Ectodermal cell (in vitro differentiated cells): ENCODE measurements around the gene DAGLA.

ENCODE experiments used
- H3K27ac ChIP-seq: 2 replicates; pipeline ENCODE4 v1.7.0; 2013; ENCODE audit warnings: mild to moderate bottlenecking, low read depth, low read length; ENCODE audit not compliant: insufficient read depth, poor library complexity, severe bottlenecking
- H3K27me3 ChIP-seq: 2 replicates; pipeline ENCODE4 v1.7.0; 2013; ENCODE audit warnings: mild to moderate bottlenecking, low read length; ENCODE audit not compliant: insufficient read depth, control insufficient read depth, poor library complexity, severe bottlenecking
- H3K36me3 ChIP-seq: one replicate; pipeline ENCODE4 v1.7.0; 2013; ENCODE audit warnings: low read length; ENCODE audit not compliant: control insufficient read depth, insufficient read depth
- H3K4me1 ChIP-seq: one replicate; pipeline ENCODE4 v1.7.0; 2013; ENCODE audit warnings: low read length; ENCODE audit not compliant: control insufficient read depth, insufficient read depth
- H3K4me3 ChIP-seq: 2 replicates; pipeline ENCODE4 v1.7.0; 2013; ENCODE audit warnings: low read depth, low read length, control low read depth; ENCODE audit not compliant: insufficient read depth
- H3K9me3 ChIP-seq: 2 replicates; pipeline ENCODE4 v1.7.0; 2013; ENCODE audit warnings: mild to moderate bottlenecking, low read length, moderate library complexity; ENCODE audit not compliant: control insufficient read depth
- WGBS, 2 experiments: methylation state at CpG; one replicate each; pipeline ENCODE4 v1.1.7; 2013; ENCODE audit warnings: missing lambda C conversion rate in 2 of 2; 5-methylcytosine and 5-hydroxymethylcytosine counted together

DAGLA gene

GRCh38 chr11:61728066-61728939 is 48.1 kb downstream of the DAGLA start:
- no peaks in the 10 kb centered on the region for H3K27me3 ChIP-seq
- no peaks in the 10 kb centered on the region for H3K4me1 ChIP-seq
- WGBS, 2 experiments, result 90 to 93% methylated on average over 33 of the region's 33 CpGs
- peaks cover 10% of the 10 kb centered on the region for H3K36me3 ChIP-seq
- no peak overlapping the region for H3K4me3 ChIP-seq
- H3K27ac ChIP-seq, result no peak overlapping the region
- no peaks in the 10 kb centered on the region for H3K9me3 ChIP-seq

- peaks cover 10% of the 10 kb centered on the region for H3K36me3 ChIP-seq
- H3K4me3 ChIP-seq, result no peak overlapping the region
- WGBS, 2 experiments, result 90 to 94% methylated on average over 8 of the region's 8 CpGs
- no peak overlapping the region for H3K27ac ChIP-seq
- H3K27me3 ChIP-seq, result no peaks in the 10 kb centered on the region
- H3K9me3 ChIP-seq, result no peaks in the 10 kb centered on the region
- H3K4me1 ChIP-seq, result no peaks in the 10 kb centered on the region
Observed at GRCh38 chr11:61728940-61729219, 48.7 kb downstream of the DAGLA start.

- Histone ChIP-seq H3K27ac (no peak overlapping the region), H3K4me1 (no peaks in the 10 kb centered on the region), H3K27me3 (no peaks in the 10 kb centered on the region), H3K36me3 (peaks cover 10% of the 10 kb centered on the region), H3K4me3 (no peak overlapping the region), H3K9me3 (no peaks in the 10 kb centered on the region)
- WGBS, 2 experiments, result 91 to 93% methylated on average over 13 of the region's 13 CpGs
Observed at GRCh38 chr11:61730240-61730994, 50.2 kb downstream of the DAGLA start.

GRCh38 chr11:61731211-61731951 is 51.2 kb downstream of the DAGLA start:
- Histone ChIP-seq H3K4me3 (no peak overlapping the region), H3K27me3 (no peaks in the 10 kb centered on the region), H3K9me3 (no peaks in the 10 kb centered on the region), H3K4me1 (no peaks in the 10 kb centered on the region), H3K27ac (no peak overlapping the region), H3K36me3 (peaks cover 5% of the 10 kb centered on the region)
- 93 to 94% methylated on average over 19 of the region's 19 CpGs for WGBS, 2 experiments

GRCh38 chr11:61731952-61732675 is 51.9 kb downstream of the DAGLA start:
- H3K27ac ChIP-seq, result no peak overlapping the region
- 82 to 87% methylated on average over 8 of the region's 8 CpGs for WGBS, 2 experiments

GRCh38 chr11:61732705-61733104 is 52.5 kb downstream of the DAGLA start:
- H3K27ac ChIP-seq, result no peak overlapping the region
- no peaks in the 10 kb centered on the region for H3K4me1 ChIP-seq
- H3K9me3 ChIP-seq, result no peaks in the 10 kb centered on the region
- WGBS, 2 experiments, result 87 to 89% methylated on average over 6 of the region's 6 CpGs
- no peaks in the 10 kb centered on the region for H3K27me3 ChIP-seq
- H3K36me3 ChIP-seq, result peaks cover 5% of the 10 kb centered on the region
- H3K4me3 ChIP-seq, result no peak overlapping the region

More at GRCh38 chr11:61731952-61732675, 51.9 kb downstream of the DAGLA start:
- H3K4me1 ChIP-seq, result no peaks in the 10 kb centered on the region
- H3K4me3 ChIP-seq, result no peak overlapping the region
- H3K9me3 ChIP-seq, result no peaks in the 10 kb centered on the region
- H3K36me3 ChIP-seq, result peaks cover 5% of the 10 kb centered on the region
- H3K27me3 ChIP-seq, result no peaks in the 10 kb centered on the region

- no peaks in the 10 kb centered on the region for H3K9me3 ChIP-seq
- WGBS, 2 experiments, result 36 to 39% methylated on average over 13 of the region's 13 CpGs
- H3K4me1 ChIP-seq, result no peaks in the 10 kb centered on the region
- H3K27me3 ChIP-seq, result no peaks in the 10 kb centered on the region
- H3K36me3 ChIP-seq, result peaks cover 5% of the 10 kb centered on the region
- H3K4me3 ChIP-seq, result no peak overlapping the region
- no peak overlapping the region for H3K27ac ChIP-seq
Observed at GRCh38 chr11:61733120-61733978, 53.2 kb downstream of the DAGLA start.

- H3K27ac ChIP-seq, result no peak overlapping the region
- H3K4me3 ChIP-seq, result no peak overlapping the region
- WGBS, 2 experiments, result 95 to 96% methylated on average over 14 of the region's 14 CpGs
- no peaks in the 10 kb centered on the region for H3K36me3 ChIP-seq
- H3K4me1 ChIP-seq, result no peaks in the 10 kb centered on the region
- no peaks in the 10 kb centered on the region for H3K27me3 ChIP-seq
- H3K9me3 ChIP-seq, result no peaks in the 10 kb centered on the region
Observed at GRCh38 chr11:61734767-61735166, 54.6 kb downstream of the DAGLA start.

- Histone ChIP-seq H3K9me3 (no peaks in the 10 kb centered on the region), H3K27ac (no peak overlapping the region), H3K4me1 (no peaks in the 10 kb centered on the region), H3K27me3 (no peaks in the 10 kb centered on the region), H3K36me3 (no peaks in the 10 kb centered on the region), H3K4me3 (no peak overlapping the region)
- 91 to 93% methylated on average over 17 of the region's 17 CpGs for WGBS, 2 experiments
Observed at GRCh38 chr11:61735391-61735790, 55.2 kb downstream of the DAGLA start.
